Fibroblast of skin of scalp (primary cell): ENCODE measurements around the gene CCDC70.

Source experiments
- DNase-seq: peaks from one replicate; pipeline ENCODE4 v3.0.0-alpha.2; 2013

Gene CCDC70

DNA sequence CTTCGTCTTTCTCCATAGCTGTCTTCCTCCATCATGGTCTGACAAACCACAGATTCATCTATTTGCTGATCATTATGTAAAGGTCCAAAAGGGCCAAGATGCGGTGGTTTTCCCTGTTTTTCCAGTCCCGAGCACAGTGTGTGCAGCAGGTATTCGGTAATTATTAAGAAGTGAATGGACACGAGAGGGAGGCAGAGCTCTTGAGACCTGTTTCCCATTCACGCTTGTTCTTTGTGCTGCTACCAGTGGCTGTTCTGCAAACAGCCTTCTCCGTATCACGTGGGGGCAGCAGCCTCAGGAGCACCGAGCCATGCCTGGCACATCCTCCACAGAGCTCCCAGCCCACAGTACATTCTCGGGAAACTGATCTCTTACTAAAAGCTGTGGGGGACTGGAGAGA, 50.3 kb downstream of the CCDC70 start:
- no peak for DNase-seq

DNA sequence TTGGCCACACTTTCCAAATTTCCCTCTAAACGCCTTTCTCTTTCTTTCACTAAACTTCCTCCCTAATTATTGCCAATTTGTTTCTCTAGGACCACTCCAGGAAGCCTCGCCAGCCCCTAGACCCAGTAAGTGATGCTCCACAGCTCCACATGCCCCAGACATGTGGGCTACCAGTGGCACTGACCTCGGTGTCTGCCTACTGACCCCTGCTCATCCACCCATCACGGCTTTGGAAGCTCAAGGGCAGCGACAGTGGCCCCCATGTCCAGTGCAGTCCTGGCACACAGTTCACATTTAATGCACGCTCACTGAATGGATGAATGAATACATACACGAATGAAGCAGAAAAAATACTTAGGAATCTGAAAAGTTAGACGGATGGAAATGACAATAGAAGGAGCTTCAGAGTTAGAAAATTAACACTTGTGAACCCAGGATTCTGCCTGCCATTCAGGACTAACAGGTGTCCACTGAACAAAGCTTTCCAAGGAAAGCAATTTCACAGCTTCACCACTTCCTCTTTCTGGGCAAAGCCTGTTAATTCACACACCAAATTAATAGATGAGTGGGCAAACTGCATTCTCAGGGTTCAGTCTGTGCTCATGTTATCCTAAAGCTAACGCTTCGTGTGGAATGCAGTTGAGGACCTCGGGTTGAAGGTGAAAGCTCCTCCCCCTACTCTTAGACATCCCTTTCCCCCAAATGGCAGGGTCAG, 50.9 kb downstream of the CCDC70 start:
- DNase-seq: no peak

DNA sequence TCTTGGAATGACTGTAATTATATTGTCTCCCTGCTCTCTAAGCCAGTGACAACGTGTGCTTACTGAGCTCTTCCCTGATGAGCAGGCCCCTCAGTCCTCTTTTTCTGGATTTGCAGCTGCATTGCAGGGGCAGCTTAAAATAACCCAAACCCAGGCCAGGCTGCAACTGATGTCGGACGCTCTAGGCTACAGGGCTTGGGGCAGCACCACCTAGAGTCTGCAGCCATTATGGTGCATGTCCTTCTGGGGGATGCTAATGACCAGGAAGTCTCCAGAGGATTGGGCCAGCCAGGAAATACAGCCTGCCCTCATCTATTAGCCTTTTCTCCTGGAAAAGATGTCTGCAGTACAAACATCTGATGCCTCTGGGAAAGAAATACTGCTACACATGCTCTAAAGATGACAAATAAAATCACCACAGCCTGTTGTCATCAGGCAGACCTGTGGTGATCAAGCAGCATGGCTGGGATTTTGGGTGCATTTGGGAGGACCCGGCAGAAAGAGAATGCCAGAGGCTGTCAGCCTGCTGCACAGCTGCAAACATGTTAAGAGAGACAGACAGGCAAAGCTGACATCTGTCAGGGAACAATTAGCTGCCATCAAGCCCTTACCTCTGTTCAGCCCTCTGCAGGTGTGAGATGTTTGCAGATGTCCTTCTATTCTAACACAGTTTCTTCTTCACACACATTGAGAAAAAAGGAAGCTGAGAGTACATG, 51.8 kb downstream of the CCDC70 start:
- peak; percentile 7 for DNase-seq

DNA sequence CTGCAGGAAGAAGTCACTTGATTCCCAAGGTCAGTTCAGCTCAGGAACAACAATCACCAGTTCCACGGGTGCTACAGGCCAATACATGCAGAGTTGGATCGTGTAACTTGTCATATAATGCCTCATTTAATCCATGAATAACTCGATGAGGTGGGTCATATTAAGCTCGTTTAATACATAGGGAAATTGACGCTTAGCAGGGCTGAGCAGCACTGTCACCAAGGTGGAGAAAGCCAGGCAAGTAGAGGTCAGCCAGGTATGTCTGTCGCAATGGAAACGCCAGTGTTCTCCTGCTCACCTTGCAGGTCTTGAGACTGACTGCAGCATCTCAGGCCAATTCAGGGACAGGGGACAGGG, 52.3 kb downstream of the CCDC70 start:
- no peak for DNase-seq
